Measurements from ENCODE around the gene LRMDA. TPM values are rescaled to one million over a fixed set of nuclear protein-coding genes. Genes with fewer than 3 reads are reported as not detected.

Gene LRMDA
- polyA plus RNA-seq, 2 of the 4 experiments (the other 2 are of a cell fraction): 4.6 to 5.2 TPM

DNA sequence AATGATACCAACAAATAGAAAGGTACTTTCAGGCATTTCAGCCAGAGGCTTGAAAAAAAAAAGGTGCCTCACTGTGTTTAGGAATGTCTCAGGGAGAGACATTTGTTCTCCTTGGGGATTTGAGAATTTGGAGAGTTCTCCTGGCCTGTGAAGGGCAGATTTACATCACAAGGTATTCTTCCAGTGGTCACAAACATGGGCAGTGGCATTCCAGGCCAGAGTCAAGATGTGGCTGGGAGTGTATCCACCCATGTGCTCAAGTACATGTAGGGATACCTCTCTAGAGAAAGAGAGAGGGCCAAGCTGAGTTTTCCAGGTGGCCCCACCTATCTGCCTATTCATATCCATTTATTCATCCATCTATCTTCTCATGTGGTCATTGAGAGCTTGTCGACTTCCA lies 253.8 kb downstream of the LRMDA start:
- CTCF ChIA-PET: interaction anchor here (1.0 kb wide), 1 partner anchor 11 kb away, joined by 3 read pairs; no protein-coding TSS in a partner anchor
- H3K4me1 ChIP-seq: no peaks in the 10 kb centered on the region
- no peak overlapping the region for H3K4me3 ChIP-seq
- ATAC-seq: no peak
- H3K27ac ChIP-seq: no peak overlapping the region
- TF ChIP-seq HDAC2 (IDR thresholded peaks at IDR 0.05): no peak
- TF ChIP-seq, protein P1, sequence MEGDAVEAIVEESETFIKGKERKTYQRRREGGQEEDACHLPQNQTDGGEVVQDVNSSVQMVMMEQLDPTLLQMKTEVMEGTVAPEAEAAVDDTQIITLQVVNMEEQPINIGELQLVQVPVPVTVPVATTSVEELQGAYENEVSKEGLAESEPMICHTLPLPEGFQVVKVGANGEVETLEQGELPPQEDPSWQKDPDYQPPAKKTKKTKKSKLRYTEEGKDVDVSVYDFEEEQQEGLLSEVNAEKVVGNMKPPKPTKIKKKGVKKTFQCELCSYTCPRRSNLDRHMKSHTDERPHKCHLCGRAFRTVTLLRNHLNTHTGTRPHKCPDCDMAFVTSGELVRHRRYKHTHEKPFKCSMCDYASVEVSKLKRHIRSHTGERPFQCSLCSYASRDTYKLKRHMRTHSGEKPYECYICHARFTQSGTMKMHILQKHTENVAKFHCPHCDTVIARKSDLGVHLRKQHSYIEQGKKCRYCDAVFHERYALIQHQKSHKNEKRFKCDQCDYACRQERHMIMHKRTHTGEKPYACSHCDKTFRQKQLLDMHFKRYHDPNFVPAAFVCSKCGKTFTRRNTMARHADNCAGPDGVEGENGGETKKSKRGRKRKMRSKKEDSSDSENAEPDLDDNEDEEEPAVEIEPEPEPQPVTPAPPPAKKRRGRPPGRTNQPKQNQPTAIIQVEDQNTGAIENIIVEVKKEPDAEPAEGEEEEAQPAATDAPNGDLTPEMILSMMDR (IDR thresholded peaks at IDR 0.05): no peak
- TF ChIP-seq ZNF302 (CRISPR knock-in tag; IDR thresholded peaks at IDR 0.05): no peak
- TF ChIP-seq REST (IDR thresholded peaks at IDR 0.05): no peak
- no peak for TF ChIP-seq POLR2A (IDR thresholded peaks at IDR 0.05; ENCODE audit: low read length)
- TF ChIP-seq CEBPB (IDR thresholded peaks at IDR 0.05): no peak
- no peak for TF ChIP-seq NFE2L2 (conservative IDR thresholded peaks at IDR 0.05; ENCODE audit: low read length)
- TF ChIP-seq JUN (IDR thresholded peaks at IDR 0.05): no peak
- TF ChIP-seq, protein P2, sequence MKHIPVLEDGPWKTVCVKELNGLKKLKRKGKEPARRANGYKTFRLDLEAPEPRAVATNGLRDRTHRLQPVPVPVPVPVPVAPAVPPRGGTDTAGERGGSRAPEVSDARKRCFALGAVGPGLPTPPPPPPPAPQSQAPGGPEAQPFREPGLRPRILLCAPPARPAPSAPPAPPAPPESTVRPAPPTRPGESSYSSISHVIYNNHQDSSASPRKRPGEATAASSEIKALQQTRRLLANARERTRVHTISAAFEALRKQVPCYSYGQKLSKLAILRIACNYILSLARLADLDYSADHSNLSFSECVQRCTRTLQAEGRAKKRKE (CRISPR knock-in tag; IDR thresholded peaks at IDR 0.05; ENCODE audit: low read depth): no peak
- no peak for TF ChIP-seq CBX2 (IDR thresholded peaks at IDR 0.05; ENCODE audit: borderline replicate concordance, low read depth)
- no peak for TF ChIP-seq EHMT2 (IDR thresholded peaks at IDR 0.05; ENCODE audit: low read depth)
- no peak for TF ChIP-seq USF2 (IDR thresholded peaks at IDR 0.05)
- no peak for TF ChIP-seq FOSB (CRISPR knock-in tag; IDR thresholded peaks at IDR 0.05)
- TF ChIP-seq CHD4 (IDR thresholded peaks at IDR 0.05; ENCODE audit: borderline replicate concordance): no peak
- no peak for TF ChIP-seq BCL3 (IDR thresholded peaks at IDR 0.05)
- no peak for TF ChIP-seq PHF8 (IDR thresholded peaks at IDR 0.05; ENCODE audit: borderline replicate concordance, low read depth)
- no peak for TF ChIP-seq GATA3 (IDR thresholded peaks at IDR 0.05; ENCODE audit: borderline replicate concordance)
- no peak for TF ChIP-seq JUNB (IDR thresholded peaks at IDR 0.05)
- POLR2A ChIA-PET: interaction anchor here (0.6 kb wide), 1 partner anchor 80 kb away, joined by 3 read pairs; no protein-coding TSS in a partner anchor
- H3K9me3 ChIP-seq: no peaks in the 10 kb centered on the region
- WGBS (ENCODE audit: missing lambda C conversion rate): 4% methylated on average over 1 of the region's 1 CpG
- FAIRE-seq: no peak
- H3K4me2 ChIP-seq: no peak overlapping the region
- no peak for DNase-seq (ENCODE audit: low read depth in 1 of 2, low spot score in 1 of 2)

All from A549 (cell line).